SU-DHL-6 (cell line): ENCODE results near the gene TJP2.

ENCODE experiments used
- CTCF ChIP-seq: fragments of 200-600 bp; sonication (generic); IDR thresholded peaks from one replicate; pipeline ENCODE4 v1.5.1; 2017; ENCODE audit warnings: antibody characterized with exemption, mild to moderate bottlenecking, low read length, moderate library complexity; ENCODE audit not compliant: insufficient read depth, poor library complexity, severe bottlenecking
- EZH2phosphoT487 ChIP-seq: fragments of 200-600 bp; sonication (generic), shearing (Covaris generic); conservative IDR thresholded peaks from 2 replicates; pipeline ENCODE4 v1.6.1; 2018; ENCODE audit warnings: mild to moderate bottlenecking, antibody characterized with exemption, low read length, moderate library complexity, mixed read lengths

GRCh38 chr9:69254223-69254622 is 80.1 kb downstream of the TJP2 start:
- no peak for TF ChIP-seq CTCF
- no peak for TF ChIP-seq EZH2phosphoT487
